ENCODE results near the gene MYL10.
"Not testable (repeated sequence)": the region's sequence is repeated elsewhere in the genome, so short reads cannot be mapped to it uniquely, and the experiment has no call there.

Gene MYL10

DNA sequence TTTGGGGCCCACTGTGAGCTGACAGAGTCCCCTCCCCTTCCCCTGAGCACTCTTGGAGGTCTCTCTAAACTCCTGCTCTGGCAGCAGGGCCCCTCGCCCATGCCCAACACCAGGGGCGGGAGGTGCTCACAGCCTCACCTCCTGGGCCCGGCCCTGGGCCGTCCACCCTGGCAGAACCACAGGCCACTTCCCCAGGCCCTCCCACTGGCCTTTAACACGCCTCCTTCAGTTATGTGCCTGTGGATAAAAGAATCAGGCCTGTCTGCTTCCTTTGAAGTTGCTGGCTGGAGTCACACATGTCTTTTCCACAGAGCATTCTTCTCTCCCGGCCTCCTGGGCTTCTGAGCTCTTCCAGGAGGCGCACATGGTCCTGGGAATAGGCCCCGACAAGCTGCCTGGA lies 10.2 kb downstream of the MYL10 start:
- no peak for DNase-seq (ENCODE audit: low read depth)

DNA sequence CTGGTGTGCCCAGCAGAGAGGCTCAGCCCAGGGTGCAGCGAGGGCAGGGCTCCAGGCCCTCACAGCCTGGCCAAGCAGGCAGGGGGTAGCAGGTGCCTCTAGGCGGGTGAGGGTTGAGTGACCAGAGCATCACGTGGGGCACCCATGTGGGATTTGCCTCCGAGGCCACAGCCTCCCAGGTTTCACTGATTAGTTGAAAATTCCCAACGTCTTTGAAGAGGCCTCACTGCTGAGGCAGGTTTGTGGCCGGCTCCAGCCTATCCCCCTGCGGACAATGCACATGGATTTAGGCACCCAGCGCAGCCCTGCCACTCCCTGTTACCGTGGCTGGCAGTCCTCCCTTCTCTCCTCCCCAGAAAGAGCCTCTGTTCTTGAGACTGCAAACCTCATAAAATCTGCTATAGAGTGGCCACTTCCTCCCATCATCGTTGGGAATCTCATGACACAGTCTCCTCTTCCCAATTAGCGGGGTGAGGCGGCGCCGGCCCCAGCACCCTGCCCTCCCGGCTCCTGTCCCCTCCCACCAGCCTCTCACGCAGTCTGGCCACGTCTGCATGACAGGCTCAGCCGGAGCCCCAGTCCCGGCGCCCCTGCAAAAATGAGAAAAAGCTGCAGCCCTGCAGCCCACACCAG lies 10.8 kb downstream of the MYL10 start:
- DNase-seq (ENCODE audit: low read depth) = no peak

DNA sequence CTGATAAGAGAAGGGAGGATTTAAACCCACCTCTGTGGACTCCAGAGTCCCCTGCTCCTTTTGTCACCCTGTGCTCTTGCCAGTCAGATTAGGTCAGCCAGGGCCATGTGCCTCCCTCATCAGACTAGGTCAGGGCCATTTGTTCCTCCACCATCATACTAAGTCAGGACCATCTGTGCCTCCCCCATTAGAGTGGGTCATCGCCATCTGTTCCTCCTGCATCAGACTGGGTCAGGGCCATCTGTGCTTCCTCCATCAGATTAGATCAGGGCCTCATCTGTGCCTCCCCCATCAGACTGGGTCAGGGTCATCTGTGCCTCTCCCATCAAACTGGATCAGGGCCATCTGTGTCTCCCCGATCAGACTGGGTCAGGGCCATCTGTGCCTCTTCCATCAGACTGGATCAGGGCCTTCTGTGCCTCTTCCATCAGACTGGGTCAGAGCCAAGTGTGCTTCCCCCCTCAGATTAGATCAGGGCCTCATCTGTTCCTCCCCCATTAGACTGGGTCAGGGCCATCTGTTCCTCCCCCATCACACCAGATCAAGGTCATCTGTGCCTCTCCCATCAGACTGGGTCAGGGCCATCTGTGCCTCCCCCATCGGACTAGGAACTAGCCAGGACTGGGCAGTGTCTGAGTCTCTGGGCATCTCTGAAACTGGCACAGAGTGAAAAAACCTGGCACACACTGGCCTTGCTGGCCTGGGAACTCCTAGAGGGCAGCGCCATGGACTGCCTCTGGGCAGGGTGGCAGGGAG lies 11.5 kb downstream of the MYL10 start:
- no peak for DNase-seq (ENCODE audit: low read depth)

DNA sequence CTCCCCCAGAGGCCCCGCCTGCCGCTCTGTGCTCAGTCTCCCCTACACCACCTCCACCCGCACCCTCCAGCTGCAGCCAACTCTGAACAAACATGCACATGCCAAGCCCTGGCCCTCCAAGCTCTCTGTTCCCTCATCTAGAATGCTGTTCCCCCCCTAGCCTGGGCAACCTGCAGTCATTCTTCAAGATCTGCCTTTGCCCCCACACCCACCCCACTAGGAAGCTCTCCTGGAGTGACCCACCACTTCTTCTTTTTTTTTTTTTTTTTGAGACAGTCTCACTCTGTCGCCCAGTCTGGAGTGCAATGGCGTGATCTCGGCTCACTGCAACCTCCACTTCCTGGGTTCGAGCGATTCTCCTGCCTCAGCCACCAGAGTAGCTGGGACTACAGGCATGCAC lies 13.7 kb downstream of the MYL10 start:
- DNase-seq (ENCODE audit: low read depth) = no peak

DNA sequence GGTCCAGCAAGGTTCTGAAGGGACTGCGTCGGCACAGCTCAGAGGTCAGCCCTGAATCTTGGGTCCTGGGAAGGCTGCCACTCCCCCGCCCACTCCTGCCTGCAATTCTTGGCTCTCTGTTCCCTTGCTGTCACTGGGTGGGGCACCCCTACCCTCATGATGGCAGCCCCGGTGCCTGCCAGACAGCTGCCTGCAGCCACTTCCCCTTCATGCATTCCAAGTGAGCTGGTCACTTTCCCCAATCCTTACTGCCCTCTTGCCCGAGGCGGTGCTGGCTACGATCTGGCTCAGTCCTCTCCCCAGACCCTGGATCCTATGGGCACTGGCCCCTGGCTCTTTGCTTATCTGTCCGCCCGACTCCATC lies 14.2 kb downstream of the MYL10 start:
- DNase-seq (ENCODE audit: low read depth) = no peak

DNA sequence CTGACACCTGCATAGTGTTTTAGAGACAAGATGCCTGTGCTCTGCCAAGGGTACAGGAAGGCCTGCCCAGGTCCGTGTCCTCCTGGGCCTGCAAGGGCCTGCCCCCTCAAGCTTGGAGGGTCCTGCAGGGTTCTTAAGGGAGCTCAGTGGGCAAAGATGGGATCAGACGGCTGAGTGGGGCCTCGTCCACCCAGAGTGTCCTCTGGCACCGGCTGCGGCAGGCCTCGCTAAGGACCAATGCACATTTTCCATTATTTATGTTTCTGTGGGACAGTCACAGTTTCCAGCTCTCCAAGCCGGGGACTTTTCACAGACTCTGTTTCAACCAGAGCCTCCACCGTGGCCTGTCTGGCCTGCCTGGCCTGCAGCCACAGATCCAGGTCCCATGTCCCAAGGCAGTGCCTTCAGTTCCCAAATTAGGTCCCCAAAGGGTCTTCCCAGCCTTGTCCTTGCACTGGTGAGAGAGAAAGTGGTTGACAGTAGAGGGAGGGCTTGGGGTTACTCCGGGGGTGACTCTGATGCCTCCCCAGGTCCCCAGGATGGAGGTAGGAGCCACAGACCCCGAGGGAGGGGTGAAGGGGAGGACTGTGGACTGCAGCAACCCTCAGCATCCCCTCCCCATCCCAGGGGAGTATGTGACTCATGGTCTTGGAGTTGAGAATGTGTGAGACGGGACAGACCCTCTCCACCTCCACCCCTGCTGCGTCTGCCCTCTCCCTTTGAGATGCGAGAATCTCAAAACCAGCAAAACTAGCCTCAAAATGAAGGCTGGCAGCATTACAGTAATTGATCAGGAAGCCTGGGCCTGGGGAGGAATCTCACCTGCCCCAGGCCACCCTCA lies 14.8 kb downstream of the MYL10 start:
- DNase-seq (ENCODE audit: low read depth) = no peak

DNA sequence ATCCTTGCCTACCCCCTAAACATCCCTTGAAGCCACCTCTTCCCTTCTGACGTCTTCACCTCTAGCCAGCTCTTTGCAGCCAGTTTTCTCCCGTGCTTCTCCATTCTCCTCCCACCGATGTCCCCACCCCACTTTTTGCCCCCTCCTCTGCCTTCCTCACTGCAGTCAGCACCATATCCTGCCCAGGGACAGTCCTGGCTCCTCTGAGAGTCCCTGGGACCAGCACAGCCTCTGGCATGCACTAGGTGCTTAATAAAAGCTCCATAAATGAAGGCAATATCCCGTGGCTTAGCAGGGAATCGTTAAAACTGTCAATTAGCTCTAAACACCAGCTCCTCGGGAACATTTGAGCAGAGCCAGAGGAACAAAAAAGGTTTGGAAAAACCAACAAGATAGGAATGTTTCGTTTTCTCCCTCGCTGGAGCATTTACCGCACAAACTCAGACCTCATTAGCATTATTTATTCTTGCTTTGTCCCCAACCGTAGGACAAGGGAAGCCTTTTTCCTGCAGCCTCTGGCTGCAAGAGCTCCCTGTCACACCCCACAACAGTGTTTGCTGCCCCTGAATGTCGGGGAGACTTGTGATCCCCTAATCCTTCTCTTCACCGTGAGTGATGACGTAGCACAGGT lies 16.1 kb downstream of the MYL10 start:
- no peak for DNase-seq (ENCODE audit: low read depth)

DNA sequence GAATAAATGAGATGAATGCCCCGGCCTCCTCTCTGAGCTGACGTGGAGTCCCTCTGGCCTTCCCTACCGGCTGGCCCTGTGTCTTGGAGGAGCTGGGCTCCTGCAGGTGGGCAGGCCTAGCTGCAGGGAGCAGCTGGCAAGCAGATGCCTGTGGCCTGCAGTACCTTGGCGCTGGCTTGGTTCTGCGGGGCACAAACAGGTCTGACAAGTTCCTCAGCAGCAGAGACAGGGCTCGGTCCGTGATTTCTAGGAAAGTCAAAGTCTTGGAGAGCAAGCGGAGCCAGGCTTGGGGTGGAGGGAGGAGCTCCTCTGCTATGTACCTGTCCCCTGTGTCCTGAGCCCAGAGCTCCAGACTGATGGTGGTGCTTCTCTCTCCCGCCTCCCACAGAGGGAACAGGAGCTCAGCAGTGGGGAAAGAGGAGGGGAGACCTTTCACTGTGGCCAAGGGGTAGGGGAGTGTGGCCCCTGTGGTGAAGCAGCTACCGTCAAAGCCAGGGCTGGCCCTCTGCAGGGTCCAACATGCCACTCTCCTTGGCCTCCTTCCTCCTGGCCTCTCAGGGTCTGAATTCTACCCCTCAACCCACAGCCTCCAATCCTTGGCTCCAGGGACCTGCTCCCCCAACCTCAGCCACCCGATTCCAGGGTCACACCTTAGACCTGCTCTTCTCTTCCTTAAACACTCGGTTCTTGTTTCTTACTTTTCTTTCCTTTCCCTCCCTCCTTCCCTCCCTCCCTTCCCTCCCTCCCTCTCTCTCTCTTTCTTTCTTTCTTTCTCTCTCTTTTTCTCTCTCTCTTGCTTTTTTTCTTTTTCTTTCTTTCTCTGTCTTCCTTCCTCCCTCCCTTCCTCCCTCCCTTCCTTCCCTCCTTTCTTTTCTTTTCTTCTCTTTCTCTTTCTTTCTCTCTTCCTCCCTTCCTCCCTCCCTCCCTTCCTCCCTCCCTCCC lies 20.1 kb downstream of the MYL10 start:
- no peak for DNase-seq (ENCODE audit: low read depth)

DNA sequence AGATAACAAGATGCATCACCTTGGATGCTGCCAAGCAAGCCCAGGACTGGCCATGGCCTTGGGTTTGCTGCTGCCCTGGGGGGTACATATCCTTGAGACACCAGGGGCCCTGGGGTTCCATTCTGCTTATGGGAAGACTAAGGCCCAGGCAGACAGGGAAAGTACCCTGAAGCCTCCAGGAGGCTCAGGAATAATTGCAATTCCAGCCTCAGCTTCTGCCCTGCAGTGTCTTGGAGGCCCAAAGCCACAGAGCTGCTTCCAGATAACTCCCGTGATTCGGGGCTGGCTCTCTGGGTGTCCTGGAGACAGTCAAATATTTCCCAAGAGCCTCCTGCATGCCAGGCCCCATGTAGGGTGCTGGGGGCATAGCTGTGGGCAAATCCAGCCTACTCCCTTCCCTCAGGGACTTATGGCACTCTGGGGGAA lies 22.6 kb downstream of the MYL10 start:
- no peak for DNase-seq (ENCODE audit: low read depth)

DNA sequence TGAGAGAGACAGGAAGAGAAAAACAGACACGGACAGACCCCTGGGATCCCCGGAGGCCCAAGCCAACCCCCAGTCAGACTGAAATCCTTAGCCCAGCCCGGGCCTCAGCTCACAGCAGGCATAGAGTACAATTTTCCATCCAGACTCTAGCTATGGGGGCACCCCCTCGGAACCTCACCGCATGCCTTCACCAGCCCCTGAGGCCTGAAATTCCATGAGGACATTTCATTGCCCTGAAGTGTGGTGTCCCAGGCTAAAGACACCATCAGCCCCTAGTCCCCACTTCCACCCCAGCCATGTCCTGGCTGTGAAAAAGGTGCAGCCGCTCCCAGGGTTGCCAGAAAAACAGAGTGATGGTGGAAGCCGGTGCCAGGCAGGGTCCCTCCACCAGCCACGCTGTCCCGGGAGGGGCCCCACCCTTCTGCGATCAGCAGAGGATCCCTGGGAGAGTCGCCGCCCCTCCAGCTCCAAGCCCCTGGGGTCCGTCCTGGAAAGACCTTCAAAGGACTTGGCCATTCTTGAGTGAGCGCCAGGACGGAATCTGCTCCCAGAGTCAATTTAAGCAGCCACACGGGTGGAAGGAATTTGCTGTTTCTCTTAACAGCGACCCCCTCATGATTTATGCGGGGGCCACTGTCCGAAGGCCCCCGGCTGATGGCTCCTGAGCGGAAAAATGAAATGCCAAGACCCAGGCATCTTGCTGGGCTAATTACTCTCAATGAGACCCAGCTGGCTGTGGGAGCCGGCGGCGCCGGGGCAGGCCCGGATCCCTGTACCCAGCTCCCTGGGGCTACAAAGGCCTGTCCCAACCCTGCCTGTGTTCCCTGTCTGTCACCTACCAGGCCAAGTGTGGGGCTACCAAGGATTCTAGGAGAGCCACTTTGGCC lies 23.2 kb downstream of the MYL10 start:
- no peak for DNase-seq (ENCODE audit: low read depth)

DNA sequence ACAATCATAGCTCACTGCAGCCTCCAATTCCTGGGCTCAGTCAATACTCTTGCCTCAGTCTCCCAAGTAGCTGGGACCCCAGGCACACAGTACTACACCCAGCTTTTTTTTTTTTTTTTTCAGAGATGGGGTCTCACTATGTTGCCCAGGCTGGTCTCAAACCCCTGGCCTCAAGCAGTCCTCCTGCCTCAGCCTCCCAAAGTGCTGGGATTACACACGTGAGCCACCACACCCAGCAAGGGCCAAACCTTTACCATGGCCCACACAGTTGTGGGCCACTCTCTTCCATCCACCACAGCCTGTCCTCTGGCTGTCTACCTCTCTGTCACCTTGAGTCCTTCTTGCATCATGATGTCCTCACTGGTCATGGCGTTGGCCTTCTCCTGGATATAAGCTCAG lies 24.2 kb downstream of the MYL10 start:
- DNase-seq (ENCODE audit: low read depth) = not testable (repeated sequence)

DNA sequence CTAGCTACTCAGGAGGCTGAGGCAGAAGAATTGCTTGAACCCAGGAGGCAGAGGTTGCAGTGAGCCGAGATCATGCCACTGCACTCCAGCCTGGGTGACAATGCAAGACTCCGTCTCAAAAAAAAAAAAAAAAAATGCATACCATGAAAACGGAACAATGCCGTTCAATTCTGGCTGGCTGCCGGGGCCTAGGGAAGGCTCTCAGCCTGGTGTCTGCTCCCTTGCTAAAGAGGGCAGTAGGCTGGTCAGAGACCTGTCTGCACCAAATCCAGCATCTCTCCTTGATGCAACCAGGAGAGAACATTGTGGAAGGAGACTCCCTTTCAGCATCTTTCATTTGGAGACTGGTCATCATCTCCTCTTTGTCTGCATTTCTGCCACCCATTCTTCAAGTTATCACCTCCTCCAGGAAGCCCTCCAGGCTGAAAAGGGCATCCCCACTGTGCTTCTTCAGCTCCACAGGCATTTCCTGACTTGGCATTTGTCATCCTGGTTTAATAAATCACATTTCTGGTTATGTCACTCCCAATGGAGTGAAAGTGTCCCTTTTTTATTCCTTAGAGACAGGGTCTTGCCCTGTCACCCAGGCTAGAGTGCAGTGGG lies 24.7 kb downstream of the MYL10 start:
- DNase-seq (ENCODE audit: low read depth) = no peak

DNA sequence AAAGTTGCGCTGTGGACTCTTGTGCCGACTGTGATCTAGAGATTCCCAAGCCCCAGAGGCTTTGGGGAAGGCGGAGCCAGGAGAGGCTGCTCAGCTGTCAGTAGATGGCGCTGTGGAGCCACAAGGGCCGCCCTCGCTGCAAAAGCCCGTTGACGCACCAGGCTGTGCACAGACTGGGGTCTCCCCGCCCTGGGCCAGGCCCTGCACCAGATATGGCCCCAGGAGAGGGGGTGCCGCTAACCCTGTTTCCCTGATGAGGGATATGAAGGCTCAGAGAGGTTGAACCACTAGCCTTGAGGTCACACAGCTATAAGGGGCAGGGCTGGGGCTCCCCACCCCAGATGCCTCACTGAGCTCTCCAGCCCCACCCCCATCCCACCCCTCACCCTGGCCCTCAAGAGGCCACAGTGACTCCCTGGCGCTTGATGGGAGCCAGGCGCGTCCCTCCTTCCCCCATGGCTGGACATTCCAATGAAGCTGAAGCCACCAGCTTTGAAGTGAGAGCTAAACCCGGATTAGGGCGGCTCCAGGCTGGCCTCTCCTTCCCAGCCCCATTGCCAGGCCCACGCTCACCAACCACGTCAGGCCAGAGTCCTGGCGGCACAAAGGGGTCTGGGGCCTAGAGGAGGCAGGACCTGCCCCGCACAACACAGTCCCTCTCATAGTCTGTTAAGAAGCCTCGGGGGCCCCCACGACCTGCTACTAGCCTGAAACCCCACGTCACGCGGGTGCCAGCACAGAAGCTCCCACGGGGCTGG lies 26.4 kb downstream of the MYL10 start:
- DNase-seq (ENCODE audit: low read depth) = peak; percentile 46

DNA sequence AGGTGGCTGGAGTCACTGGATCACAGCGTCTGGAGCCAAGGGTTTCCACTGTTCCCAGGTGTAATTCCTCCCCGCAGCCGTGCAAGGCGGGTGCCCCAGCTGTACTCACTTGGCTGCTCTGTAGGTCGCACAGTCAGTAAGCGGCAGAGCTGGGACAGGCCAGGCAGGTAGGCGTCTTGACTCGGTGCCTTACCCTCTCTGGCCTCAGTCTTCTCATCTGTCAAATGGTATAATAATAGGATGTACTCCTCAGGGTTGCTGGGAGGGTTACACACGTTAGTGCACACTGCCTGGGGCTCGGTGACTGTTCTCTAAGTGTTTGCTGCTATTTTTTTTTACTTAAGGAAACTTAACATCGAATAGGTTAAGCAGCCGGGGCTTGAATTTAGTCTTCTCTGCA lies 27.0 kb downstream of the MYL10 start:
- DNase-seq (ENCODE audit: low read depth) = no peak

DNA sequence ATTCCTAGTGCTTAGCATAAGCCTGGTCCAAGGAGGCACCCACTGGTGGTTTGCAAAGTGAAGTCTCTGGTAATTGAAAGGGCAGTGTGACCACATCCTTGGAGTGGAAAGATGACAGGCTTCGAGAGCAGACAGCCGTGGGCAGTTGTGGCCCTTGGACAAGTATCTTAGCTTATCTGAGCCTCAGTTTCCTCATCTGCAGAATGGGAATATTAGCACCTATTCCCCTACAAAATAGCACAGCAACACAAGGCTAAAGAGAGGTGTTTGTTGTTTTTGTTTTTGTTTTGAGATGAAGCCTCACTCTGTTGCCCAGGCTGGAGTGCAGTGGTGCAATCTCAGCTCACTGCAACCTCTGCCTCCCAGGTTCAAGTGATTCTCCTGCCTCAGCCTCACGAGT lies 29.3 kb downstream of the MYL10 start:
- no peak for DNase-seq (ENCODE audit: low read depth)

DNA sequence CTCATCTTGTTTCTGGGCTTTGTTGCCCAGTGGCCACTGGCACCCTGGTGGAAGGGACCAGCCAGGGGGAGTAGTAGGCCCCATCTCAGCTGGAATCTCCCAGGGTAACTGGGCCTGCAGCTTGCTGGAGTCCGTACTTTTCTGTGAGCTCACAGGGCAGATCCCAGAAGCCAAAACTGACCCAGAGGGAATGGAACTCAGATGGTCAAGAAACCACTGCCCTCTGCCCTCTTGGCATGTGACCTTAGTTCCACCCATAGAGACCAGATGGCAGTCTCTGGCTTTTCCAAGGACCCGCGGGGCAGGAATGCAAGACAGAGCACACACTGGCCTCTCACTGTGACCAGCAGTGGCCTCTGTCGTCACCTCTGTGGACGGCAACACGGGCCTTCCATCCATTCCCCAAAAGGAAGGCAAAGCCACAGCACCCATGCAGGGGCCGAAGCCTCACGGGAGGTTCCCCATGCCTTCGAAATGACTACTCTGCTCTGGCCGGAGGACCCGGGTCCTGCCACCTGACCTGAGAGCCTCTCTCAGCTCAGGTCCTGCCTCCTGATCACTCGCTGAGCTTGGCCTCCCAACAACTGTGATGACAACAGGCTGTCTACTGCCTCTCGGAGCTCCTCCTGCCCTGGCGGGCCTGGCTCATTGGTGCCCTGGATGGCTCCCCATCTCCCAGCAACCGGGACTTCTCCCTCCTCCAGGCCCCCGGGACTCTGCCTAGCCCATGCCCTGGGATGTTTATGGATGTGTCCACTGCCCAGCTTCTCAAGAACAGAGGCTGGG lies 29.9 kb downstream of the MYL10 start:
- DNase-seq (ENCODE audit: low read depth) = no peak

DNA sequence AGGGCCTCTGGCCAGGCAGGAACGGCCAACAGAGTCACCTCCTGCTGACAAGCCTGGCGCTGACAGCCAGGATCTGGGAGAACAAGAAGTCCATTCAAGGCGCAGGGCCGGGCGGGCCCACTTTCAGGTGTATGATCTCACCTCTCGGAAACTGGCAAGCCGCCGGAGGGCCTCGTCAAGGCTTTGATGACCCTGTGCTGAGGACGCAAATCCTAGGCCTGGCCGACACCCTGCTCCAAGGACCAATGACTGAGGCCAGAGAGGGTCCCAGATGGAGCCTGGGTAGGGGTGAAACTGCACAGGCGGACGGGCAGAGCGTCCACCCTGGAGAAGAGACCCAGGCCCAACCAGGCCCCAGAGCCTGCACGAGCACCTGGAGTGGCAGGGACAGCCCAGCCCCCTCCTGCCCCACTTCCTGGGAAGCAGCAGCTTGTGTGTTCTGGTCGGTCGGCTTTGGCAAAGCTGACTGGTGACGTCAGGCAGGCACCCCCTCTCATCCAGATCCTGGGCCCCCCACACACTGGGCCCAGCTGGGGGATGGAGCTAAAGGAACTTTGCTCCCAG lies 30.6 kb downstream of the MYL10 start:
- no peak for DNase-seq (ENCODE audit: low read depth)

DNA sequence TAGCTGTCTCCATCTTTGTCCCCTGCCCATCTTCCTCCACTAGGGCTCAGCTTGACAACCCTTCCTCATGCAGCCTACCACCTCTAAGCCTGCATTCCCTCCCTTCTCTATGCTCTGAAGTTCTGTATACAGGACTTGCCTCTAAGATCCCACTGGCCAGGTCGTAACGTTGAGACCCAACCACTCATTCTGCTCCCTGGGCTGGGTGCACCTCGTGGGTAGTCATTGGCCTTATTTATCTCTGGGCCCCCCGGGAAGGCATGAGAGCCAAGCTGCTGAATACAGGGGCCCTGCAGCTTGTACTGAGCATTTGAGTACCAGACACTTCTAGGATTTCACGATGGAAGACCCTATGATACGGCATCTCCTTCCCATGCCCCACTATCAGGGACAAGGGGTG lies 31.2 kb downstream of the MYL10 start:
- no peak for DNase-seq (ENCODE audit: low read depth)
